NCI-H1048 (cell line): ENCODE results near the gene AATF.

Experiments used
- DNase-seq: peaks from one replicate; lab custom pipeline; 2025; lab: John Stamatoyannopoulos, UW

AATF gene

DNA sequence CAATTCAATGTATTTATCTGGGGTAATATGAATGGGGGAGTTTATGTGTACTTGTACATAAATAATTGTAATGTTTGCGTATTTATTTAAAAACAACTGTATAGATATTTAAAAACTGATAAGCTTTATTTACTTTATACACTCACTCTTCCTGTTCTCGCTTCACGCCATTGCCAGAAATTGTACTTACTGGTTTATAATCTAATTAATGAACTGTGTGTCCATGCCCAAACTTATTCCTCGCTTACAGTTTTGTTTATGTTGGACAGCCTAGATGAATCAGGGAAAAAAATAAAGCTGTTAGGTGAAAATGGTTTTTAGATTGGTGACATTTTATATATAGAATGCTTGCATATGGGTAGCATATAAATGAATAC, 30.8 kb downstream of the AATF start:
- no peak for DNase-seq

DNA sequence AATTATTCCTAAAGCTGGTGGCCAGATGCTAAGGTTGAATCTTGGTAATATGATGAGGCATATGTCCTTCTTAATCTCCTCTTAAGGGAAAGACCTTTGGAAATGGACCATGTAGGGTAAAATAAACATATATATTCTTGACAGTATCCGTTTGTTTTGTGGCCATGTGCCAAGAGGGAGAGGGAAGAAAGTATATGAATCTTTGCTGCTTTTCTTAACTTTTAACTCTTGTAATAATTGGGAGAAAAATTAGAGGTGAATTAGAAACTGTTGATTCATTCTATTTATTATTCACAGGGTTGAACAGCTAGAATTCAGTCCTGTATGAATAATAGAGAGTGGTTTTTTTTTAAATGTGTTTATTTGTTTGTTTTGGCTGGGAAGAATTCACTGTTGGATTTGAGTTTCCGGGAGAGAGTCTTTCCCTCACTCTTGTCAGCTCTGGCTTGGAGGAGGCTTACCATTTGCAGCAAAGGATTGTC, 31.6 kb downstream of the AATF start:
- DNase-seq, result no peak

DNA sequence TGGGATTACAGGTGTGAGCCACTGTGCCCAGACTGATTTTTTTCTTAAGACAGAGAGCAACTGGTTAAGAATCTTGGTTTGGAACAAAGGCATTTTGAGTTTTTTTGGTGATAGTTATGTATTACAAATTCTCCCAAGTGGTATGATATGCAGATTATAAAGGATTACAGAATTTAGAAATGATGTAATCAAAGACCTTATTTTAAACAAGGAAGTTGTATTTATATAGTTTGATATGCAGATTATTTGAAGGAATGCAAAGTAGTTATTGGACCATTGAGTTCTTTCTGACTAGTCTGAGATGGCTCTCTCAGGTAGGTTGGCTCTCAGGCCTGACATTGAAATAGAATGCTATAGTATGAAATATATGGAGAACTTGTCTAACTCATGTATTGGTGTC, 34.9 kb downstream of the AATF start:
- no peak for DNase-seq

DNA sequence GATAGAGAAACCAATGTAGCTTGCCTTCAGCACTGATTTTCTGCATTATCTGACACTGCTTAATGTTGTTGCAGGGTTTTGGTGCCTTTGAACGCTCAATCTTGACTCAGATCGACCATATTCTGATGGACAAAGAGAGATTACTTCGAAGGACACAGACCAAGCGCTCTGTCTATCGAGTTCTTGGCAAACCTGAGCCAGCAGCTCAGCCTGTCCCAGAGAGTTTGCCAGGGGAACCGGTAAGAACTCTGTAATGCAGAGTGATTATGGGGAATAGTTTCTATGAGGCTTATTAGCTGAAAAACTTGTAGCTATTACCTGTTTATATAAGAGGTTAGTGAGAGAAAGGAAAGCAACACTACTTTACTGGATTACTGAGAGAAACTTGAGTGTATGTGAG, 40.4 kb downstream of the AATF start:
- DNase-seq, result no peak

DNA sequence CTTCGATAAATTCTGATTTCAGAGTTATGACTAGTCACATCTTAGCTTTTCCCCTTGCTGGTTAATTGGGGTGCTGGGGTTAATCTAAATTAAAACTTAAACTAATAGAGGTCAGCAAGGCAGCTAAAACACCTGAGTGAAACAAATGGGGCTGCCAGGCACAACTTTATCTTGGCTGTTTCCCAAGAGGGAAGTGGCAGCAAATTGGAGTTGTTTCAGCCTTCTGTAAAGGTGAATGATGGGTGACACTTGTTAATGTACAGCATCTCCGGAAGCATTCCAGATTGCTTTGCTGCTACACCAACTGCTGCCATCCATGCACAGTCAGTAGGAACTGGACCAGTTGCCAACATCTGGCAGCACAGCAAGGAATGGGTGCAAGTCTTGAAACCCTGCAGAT, 43.9 kb downstream of the AATF start:
- DNase-seq, result no peak

DNA sequence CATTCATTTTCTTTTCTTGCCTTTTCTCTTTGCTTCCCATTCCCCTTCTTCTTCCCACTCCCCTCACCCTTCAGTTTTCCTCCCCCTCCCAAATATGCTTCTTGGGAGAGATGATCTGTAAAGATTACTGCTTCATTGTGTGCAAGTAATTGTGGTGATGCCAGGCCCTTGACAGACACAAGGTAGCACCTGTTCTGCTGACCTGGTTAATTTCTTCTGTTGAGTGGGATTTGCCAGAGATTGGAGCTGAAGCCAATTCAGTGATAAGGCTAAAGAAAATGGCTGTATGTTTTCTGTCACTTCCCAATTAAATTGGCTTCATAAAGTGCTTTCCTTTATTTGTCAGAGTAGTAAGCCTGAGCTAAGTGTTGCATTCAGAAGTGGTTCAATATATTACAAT, 44.5 kb downstream of the AATF start:
- DNase-seq, result no peak

DNA sequence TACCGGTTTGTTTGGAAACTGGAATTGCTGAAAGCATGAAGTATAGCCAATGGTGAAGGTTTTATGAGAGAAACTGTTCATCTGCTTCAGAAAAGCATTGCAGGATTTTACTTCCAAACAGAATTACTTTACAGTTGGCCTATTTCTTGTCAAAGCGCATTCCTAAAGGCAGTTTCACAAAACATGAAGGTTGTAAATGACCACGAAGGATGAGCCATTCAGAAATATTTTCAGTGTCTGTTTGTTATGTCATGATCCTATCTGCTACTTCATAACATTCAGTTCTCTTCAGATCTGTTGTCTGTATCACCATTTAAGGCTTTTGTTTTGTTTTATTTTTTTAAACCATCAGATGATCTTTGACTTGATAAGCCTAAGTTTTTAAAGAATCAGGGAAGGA, 45.7 kb downstream of the AATF start:
- no peak for DNase-seq

DNA sequence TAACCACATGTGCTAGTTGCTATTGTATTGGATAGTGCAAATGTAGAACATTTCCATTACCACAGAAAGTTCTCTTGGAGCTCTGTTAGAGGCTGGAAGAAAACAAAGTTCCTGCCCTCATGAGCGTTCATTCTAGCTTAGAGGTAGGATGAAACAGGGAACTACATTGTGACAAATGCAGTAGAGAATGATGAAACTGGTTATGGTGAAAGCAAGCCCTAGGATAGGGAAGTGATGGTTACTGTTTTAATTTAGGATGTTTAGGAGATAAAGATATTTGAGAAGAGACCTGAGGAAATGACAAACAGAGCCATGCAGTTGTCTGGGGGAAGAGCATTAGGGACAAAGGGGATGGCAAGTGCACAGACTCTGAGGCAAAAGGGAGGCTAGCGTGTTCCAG, 50.7 kb downstream of the AATF start:
- DNase-seq, result no peak

DNA sequence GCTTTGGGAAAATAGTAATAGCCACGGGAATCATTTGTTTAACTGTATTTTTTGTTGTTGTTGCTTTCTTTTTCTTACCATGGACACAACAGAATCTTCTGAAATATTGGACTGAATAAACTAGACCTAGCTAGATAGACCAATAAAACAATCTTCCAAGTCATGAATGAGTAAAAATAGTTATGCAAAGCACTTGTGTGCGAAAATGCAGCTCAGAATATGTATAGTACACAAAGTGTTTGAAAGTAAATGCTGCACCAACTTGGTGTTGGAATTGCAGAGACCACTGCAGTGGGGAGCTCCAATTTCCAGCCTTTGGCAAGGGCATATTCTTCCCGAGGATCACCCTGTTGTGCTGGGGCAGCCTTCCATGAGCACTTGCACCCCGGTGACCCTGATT, 68.0 kb downstream of the AATF start:
- DNase-seq, result no peak

DNA sequence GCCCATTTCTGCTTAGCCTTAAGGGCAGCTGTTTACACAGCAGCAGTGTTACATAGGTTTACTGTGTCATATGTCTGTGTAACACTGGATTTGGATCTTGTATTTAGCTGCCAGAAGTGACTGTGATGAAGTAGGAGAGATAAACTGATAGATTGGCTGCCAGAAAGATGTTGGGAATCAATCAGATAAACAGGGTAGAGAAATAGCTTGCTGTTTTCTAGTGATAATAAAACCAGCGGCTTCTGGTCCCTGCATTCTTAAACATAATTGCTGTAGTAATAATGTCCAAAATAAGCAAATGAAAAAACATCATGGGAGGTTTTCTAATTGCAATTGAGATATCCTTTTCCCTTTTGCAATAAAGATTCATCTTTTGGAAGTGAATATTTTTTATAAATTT, 68.7 kb downstream of the AATF start:
- DNase-seq, result no peak

DNA sequence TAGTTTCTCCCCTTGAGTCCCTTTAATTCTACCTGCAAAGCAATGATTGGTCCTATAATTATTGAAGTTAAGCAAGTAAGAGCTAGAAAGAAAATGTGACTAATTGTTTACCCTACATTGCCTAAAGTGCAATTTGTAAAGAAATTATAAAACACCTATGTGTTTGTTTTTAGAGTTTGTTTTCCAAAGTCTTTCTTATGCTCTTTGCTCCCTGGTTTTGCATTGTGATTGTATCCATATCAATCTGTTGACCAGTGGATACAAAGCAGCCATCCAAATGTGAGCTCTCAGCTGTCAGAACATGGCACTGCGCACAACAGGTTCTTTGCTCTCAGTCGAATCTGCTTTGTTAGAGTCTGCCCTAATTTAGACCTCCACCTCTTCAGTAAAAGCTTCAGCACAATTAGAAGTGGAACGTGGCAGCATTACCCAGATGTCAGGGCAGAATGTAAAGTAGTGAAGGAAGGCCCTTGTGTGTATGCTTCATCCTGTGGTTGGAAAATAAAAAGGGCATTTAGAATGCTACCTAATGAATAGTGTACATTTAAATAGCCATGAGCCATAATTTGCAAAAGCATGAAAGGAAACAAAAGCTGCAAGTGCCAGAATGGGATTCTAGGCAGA, 70.5 kb downstream of the AATF start:
- no peak for DNase-seq

DNA sequence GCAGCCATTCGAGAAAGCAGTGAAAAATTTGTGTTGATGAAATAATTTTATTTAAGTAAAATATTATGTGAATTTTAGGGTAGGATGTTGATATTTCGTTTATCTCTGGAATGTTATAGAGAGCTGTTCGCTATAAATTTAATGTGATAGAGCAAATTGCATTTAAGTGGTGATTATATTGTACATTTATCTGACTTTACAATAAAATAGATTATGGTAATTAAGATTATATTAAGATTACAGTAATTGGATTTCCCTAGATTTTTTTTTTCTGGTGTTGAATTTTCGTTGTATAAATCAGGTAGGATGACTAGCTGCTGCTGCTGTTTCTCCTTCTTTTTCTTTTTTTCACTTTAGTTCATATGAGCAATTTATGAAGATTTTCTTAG, 71.0 kb downstream of the AATF start:
- DNase-seq, result no peak

DNA sequence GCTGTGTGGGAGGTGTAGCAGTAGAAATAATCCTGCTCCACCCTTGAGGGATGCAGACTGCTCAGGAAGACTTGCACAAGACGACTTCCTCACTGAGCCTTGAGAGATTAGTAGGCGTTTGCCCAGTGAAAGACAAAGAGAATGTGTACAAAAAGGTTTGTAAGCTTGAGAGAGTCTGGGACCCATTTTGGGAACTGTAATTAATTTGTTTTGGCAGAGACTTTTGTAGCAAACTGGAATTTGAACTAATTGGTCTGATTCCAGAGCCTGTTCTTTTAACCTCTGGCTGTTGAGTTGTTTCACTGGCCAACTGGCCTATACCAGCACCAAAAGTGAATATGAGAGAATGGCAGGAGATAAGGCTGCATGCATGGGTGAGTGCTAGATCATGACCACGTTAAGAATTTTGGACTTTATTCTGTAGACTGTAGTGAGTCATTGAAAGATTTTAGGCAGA, 75.5 kb downstream of the AATF start:
- DNase-seq, result no peak

DNA sequence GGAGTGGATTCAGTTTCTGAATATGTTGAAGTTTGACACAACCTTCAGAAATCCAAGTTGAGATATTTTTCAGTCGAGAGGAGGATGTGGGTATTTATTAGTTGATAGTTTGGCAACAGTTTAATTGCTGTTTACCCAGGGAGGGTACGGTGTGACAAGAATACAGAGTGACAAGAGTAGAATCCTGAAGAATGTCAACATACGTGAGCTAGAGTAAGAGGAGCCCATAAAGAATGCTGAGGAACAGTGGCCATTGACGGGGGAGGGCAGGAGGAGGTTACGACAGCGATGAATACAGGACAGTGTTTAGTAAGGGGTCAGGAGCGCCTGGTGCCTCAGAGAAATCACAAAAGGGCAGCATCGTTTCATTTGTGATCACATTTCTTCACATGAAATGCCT, 76.5 kb downstream of the AATF start:
- DNase-seq, result no peak

DNA sequence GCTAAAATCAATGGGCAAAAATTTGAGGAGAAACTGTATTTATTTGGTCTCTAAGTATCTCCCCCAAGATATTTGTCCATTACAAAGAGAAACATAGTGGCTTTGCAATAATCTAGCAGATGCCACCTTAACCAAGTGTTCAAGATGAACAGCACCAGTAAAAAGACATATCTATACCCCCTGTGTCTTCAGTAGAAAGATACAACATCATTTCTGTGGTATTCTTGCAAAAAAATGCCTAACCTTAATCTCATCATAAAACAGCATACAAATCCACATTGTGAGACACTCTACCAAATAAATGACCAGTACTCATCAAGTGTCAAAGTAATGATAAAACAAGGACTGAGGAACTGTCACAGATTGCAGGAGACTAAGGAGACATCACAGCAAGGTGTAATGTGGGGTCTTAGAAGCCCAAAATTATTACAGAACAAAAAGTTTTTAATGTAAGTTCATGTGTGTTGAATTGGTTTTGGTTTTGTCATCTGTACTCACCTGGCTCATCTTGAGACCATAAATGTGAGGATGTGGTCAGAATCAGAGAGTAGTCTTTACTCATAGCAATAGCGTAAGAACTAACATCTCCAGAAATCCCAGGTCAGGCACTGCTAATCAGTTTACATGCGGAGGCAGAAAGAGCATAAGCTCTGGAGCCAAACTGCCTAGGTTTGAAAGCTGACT, 77.2 kb downstream of the AATF start:
- no peak for DNase-seq

DNA sequence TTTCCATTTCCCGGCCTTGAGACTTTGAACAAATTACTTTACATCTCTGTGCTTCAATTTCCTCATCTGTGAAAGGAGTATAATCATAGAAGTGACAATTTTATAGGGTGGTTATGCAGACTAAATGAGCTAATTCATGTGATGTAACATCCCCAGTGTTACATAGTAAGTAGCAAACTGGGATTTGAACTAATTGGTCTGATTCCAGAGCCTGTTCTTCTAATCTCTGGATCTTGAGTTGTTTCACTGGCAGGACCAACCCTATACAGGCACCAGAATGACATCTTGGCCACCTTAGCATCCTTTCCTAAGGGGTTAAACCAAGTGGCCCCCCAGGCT, 77.7 kb downstream of the AATF start:
- no peak for DNase-seq

DNA sequence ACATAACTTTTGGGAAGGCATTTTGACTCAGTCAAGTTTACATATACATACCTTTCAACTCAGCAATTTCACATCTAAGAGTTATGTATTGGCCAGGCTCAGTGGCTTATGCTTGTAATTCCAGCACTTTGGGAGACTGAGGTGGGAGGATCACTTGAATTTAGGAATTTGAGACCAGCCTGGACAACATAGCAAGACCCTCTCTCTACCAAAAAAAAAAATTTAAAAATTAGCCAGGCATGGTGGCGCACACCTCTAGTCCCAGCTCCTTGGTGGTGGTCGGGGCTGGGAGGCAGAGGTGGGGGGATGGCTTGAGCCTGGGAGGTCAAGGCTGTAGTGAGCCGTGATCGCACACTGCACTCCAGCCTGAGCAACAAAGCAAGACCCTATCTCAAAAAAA, 79.3 kb downstream of the AATF start:
- DNase-seq, result no peak

DNA sequence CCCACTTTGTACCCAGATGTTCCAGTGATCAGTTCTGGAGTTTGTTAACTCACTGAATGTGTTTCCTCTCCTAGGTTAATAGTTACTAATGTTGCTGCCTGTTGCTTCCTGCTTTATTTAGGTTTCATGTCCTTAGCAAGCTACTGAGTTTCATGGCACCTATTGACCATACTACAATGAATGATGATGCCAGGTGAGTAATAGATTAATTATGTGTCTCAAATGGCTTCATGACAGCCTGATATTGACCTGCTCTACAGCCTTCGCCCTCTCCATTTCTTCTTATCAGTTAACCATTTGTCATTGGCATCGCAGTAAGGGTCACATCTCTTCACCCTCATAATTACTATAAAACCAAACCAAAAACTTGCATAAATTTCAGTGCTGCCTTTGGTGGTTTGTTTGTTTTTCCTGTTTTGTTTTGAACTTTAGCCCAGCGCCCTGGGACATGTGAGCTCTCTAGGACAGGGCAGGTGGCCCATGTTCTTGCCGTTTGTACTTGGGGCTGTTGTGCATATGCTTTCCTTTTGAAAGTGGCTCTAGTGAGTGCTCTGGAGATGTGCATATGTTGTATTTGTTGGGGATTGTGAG, 82.8 kb downstream of the AATF start:
- no peak for DNase-seq

DNA sequence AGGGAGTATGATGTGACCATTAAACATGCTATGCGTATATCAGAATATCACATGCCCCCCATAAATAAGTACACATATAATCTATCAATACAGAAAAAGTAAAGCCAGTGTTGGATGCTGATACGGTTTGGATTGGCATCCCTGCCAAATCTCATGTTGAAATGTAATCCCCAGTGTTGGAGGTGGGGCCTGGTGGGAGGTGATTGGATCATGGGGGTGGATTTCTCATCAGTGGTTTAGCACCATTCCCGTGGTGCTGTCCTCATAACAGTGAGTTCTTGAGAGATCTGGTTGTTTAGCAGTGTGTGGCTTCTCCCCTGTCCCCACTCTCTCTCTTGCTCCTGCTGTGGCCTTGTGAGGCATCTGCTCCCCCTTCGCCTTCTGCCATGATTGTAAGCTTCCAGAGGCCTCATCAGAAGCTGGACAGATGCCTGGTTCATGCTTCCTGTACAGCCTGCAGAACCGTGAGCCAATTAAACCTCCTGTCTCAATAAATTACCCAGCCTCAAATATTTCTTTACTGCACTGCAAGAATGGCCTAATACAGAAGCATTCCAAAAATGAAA, 88.9 kb downstream of the AATF start:
- no peak for DNase-seq

DNA sequence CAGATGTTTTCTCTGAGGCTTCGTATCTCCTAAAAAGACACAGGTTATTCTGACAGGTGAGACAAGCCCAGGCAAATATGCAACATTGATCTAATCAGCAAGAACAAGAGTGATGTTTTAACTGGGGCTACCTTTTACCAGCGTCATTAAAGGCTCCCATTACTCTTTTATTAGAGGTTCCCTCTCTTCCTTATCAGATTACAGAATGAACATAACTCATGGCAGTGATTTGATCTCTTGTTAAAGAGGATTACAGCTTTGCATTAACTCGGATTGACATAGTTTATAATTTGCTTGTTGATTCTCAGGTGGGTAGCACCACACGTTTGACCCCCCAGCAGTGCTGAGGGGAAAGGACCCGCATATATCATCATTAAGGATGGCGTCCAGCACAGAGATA, 90.5 kb downstream of the AATF start:
- no peak for DNase-seq

DNA sequence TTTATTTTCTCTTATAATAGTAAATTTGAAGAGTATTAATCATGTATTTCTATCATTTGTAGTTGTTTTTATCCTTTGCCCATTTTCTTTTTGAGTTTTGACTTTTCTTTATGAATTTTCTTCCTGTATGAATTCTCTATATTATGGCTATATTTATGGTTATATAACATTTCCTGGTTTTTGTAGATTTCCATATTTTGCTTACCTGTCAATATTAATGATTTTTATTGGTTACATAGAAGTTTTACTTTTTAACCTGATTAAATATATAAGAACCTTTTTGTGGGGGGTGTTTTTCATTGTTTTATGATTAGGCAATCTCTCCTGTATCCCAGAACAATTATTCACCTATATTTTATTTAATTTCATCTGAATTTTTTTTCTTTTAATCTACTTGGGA, 93.2 kb downstream of the AATF start:
- DNase-seq, result no peak

DNA sequence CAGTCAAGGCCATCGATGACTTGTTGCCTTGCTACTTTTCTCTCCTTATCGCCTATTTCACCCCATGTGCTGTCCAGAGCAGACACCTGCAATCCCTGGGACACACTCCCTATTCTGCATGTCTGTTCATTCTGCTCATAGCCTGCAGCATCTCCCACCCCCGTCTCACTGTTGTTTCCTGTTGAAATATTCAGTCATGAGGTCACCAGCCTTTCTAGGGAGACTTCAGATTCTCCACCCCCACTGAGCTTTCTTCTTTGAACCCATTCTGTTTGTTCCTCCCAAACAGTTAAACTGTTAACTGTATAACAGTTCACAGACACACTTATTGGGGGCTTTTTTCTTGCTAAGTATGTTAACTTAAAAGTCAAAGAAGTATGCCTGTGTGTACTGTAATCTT, 94.4 kb downstream of the AATF start:
- no peak for DNase-seq

DNA sequence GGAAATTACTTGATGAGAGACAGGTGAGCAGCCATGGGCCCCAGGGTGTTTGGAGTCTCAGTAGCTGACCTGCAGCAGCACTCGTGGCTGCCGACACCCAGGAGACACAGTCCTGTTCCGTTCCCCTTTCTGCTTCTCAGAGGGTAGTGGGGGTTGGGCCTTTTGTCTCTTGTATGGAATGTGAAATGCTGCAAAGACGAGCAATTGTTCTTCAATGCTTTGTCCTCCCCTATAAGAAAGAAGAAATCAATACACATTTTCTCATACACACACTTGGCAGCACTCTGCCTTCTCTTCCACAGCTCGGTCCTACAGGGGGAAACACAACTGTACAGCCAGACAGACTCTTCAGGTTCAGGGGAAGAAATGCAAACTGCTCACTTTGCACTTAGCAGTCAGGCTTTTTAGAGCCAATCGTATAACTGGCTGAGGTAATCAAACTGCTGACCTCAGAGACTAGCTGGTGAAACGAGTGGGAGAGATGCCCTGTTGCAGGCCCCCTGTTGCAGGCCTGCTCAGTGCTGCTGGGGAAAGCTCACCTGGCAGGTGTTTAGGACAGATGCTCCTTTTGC, 96.7 kb downstream of the AATF start:
- DNase-seq, result no peak
